A673 (cell line): ENCODE results near the gene C2orf92.

Experiments
- EZH2 ChIP-seq: fragments of 200-600 bp; sonication (generic); IDR thresholded peaks from 2 replicates; pipeline ENCODE4 v1.6.1; 2017; ENCODE audit warnings: borderline replicate concordance, low read depth, mild to moderate bottlenecking, mixed read lengths, antibody characterized with exemption, low read length; ENCODE audit not compliant: poor library complexity, severe bottlenecking
- TF ChIP-seq, protein P1 (sequence below): fragments of 300-800, 200-600 bp; sonication (generic); conservative IDR thresholded peaks from 2 replicates; pipeline ENCODE4 v1.5.1; 2017; ENCODE audit warnings: low read depth, mild to moderate bottlenecking, antibody characterized with exemption, low read length, moderate library complexity, mixed read lengths

DNA sequence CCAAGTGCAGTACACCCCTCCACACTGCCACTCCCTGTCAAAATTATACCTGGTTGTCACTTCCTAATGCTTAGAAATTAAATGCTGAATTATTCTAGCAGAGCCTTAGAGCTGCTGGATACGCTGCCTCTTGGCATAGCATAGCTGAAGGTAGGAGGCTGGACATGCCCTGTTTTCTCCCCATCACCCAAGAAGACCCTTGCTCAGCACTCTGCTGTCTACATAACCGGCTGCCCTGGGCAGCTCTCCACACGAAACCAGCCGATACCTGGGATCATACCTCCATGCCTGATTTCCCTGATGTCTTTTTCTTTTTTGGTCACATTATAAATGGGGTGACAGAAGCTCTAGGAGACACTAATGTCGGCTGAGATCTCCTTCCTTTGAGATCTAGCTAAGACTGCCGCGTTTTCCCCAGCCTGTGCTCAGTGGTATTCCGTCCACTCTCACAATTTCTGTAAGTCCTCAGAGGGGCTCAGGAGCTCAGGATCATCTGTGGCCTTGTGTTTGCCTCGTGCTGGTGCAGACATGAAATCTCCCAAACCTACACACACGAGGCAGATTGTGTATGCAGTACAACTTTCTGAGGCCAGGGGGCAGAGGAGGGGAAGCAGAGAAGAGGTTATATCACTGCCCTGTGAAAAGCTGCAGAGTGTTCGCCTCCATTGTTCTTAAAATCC is 30.4 kb downstream of the C2orf92 start:
- TF ChIP-seq, protein P1, sequence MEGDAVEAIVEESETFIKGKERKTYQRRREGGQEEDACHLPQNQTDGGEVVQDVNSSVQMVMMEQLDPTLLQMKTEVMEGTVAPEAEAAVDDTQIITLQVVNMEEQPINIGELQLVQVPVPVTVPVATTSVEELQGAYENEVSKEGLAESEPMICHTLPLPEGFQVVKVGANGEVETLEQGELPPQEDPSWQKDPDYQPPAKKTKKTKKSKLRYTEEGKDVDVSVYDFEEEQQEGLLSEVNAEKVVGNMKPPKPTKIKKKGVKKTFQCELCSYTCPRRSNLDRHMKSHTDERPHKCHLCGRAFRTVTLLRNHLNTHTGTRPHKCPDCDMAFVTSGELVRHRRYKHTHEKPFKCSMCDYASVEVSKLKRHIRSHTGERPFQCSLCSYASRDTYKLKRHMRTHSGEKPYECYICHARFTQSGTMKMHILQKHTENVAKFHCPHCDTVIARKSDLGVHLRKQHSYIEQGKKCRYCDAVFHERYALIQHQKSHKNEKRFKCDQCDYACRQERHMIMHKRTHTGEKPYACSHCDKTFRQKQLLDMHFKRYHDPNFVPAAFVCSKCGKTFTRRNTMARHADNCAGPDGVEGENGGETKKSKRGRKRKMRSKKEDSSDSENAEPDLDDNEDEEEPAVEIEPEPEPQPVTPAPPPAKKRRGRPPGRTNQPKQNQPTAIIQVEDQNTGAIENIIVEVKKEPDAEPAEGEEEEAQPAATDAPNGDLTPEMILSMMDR: peak; percentile 64
- TF ChIP-seq EZH2: no peak
